Myometrial cell (primary cell): ENCODE results near the gene ZNF469. TPM values are rescaled to one million over a fixed set of nuclear protein-coding genes. Genes with fewer than 3 reads are reported as not detected.

Experiments used
- total RNA-seq: library from RNA; depleted of rRNA; stranded (reverse); fragments of >200 nt; gene quantifications from 2 replicates; pipeline ENCODE4 v1.2.3, GENCODE V29; 2015

The ZNF469 gene, protein sequence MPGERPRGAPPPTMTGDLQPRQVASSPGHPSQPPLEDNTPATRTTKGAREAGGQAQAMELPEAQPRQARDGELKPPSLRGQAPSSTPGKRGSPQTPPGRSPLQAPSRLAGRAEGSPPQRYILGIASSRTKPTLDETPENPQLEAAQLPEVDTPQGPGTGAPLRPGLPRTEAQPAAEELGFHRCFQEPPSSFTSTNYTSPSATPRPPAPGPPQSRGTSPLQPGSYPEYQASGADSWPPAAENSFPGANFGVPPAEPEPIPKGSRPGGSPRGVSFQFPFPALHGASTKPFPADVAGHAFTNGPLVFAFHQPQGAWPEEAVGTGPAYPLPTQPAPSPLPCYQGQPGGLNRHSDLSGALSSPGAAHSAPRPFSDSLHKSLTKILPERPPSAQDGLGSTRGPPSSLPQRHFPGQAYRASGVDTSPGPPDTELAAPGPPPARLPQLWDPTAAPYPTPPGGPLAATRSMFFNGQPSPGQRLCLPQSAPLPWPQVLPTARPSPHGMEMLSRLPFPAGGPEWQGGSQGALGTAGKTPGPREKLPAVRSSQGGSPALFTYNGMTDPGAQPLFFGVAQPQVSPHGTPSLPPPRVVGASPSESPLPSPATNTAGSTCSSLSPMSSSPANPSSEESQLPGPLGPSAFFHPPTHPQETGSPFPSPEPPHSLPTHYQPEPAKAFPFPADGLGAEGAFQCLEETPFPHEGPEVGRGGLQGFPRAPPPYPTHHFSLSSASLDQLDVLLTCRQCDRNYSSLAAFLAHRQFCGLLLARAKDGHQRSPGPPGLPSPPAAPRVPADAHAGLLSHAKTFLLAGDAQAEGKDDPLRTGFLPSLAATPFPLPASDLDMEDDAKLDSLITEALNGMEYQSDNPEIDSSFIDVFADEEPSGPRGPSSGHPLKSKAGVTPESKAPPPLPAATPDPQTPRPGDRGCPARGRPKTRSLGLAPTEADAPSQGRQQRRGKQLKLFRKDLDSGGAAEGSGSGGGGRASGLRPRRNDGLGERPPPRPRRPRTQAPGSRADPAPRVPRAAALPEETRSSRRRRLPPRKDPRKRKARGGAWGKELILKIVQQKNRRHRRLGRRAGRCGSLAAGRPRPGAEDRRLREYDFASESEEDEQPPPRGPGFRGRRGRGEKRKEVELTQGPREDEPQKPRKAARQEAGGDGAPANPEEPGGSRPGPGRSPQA (N-terminal part only)
- total RNA-seq: 1.7 and 1.8 TPM in 2 replicates

DNA sequence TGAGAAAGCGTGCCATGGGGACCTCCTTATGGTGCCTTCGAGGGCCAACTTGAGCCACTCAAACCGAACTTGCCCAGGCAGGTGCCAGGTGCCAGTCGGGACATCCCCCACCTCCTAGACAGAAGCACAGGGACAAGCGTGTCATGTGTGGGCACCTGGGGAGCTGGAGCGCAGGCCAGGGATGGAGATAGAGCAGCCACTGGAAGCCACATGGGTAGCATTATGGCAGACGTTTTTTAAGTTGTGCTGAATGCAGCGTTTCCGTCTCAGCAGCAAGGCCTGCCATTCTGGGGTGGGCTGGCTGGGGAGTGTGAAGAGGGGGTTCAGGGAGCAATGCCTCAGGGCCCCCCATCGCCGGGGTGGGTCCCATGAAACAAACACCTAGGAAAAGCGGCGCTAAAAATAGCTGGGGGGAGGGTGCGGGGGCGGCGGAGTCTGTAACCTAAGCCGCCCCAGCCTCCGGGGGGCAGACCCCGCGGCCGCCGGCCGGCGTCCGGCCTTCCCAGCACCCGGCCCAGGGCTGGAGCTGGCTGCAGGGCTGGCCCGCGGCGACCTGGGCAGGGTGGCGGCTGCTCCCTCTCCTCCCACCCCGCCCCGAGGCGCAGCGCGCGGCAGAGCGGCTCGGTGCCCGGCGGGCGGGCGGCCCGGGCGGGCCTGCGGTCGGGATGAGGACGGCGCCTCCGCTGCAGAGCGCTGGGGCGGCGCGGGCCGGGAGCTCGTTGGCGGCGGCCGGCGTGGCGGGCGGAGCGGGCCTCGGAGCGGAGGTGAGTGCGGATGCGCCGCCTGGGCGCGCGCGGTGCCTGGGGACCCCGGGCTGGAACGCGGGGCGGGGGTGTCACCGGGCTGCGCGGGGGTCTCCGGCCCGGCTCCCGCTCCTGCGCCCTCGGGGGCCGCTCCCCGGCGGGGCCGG is at the start of gene ZNF469:
Gene ZNF469 (plus strand): TSS at position 469 of the 910 bp plus-strand sequence. CDS start 44,512 bp downstream, outside the sequence.

Other genes with a start within 250 kb of the ZNF469 start
- 0.58 and 0.89 TPM in 2 replicates for gene ZFPM1, start 70.3 kb downstream of the ZNF469 start, total RNA-seq
- 9.4 and 11.2 TPM in 2 replicates for gene ZC3H18, start 187.4 kb downstream of the ZNF469 start, total RNA-seq